Panc1 (cell line): ENCODE measurements around the gene MACROD2.

Experiments used
- POLR2AphosphoS5 ChIP-seq: IDR thresholded peaks from 2 replicates; pipeline ENCODE4 v1.6.1; 2012; ENCODE audit warnings: mild to moderate bottlenecking, low read depth, low read length, moderate library complexity
- SIN3A ChIP-seq: IDR thresholded peaks from 2 replicates; pipeline ENCODE4 v1.6.1; 2012; ENCODE audit warnings: low read depth, mild to moderate bottlenecking, low read length, moderate library complexity, borderline replicate concordance; ENCODE audit not compliant: insufficient read depth
- TCF7L2 ChIP-seq: IDR thresholded peaks from 2 replicates; pipeline ENCODE4 v1.6.1; 2011; ENCODE audit warnings: mild to moderate bottlenecking, low read depth, low read length, inconsistent platforms
- TF ChIP-seq, protein P1 (sequence below): fragments of 450-650 bp; IDR thresholded peaks from 2 replicates; pipeline ENCODE4 v1.5.1; 2017; ENCODE audit warnings: mild to moderate bottlenecking
- TF ChIP-seq, protein P2 (sequence below), 2 experiments: IDR thresholded peaks; 2 replicates each; pipeline ENCODE4 v1.6.1; 2011 to 2012; ENCODE audit warnings: low read depth in 2 of 2, control low read depth in 1 of 2, low read length in 1 of 2, mild to moderate bottlenecking in 1 of 2, moderate library complexity in 1 of 2; ENCODE audit not compliant: insufficient read depth in 1 of 2

DNA sequence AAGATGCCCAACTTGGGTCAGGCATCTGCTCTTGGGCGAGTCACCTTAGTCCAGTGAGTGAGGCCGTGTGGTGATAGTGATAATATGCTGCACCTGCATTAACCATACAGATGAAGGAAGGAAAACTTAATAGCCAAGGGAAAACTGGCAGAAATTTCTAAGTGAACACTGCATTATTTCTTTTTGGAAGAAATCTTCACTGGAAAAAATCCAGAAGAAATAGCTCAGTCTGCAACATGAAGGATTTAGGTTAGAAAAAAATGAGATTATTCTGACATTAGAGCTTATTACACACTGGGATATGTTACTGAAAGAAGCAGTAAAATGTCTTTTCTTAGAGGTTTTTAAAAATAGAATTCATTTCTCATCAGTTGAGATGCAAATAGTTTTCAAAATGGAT, 1630.7 kb downstream of the MACROD2 start:
- TF ChIP-seq, protein P1, sequence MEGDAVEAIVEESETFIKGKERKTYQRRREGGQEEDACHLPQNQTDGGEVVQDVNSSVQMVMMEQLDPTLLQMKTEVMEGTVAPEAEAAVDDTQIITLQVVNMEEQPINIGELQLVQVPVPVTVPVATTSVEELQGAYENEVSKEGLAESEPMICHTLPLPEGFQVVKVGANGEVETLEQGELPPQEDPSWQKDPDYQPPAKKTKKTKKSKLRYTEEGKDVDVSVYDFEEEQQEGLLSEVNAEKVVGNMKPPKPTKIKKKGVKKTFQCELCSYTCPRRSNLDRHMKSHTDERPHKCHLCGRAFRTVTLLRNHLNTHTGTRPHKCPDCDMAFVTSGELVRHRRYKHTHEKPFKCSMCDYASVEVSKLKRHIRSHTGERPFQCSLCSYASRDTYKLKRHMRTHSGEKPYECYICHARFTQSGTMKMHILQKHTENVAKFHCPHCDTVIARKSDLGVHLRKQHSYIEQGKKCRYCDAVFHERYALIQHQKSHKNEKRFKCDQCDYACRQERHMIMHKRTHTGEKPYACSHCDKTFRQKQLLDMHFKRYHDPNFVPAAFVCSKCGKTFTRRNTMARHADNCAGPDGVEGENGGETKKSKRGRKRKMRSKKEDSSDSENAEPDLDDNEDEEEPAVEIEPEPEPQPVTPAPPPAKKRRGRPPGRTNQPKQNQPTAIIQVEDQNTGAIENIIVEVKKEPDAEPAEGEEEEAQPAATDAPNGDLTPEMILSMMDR = no peak
- TF ChIP-seq, protein P2, sequence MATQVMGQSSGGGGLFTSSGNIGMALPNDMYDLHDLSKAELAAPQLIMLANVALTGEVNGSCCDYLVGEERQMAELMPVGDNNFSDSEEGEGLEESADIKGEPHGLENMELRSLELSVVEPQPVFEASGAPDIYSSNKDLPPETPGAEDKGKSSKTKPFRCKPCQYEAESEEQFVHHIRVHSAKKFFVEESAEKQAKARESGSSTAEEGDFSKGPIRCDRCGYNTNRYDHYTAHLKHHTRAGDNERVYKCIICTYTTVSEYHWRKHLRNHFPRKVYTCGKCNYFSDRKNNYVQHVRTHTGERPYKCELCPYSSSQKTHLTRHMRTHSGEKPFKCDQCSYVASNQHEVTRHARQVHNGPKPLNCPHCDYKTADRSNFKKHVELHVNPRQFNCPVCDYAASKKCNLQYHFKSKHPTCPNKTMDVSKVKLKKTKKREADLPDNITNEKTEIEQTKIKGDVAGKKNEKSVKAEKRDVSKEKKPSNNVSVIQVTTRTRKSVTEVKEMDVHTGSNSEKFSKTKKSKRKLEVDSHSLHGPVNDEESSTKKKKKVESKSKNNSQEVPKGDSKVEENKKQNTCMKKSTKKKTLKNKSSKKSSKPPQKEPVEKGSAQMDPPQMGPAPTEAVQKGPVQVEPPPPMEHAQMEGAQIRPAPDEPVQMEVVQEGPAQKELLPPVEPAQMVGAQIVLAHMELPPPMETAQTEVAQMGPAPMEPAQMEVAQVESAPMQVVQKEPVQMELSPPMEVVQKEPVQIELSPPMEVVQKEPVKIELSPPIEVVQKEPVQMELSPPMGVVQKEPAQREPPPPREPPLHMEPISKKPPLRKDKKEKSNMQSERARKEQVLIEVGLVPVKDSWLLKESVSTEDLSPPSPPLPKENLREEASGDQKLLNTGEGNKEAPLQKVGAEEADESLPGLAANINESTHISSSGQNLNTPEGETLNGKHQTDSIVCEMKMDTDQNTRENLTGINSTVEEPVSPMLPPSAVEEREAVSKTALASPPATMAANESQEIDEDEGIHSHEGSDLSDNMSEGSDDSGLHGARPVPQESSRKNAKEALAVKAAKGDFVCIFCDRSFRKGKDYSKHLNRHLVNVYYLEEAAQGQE (IDR thresholded peaks at IDR 0.05; ENCODE audit: insufficient read depth in 1 of 2, low read depth in 2 of 2, low read length in 1 of 2) = no peak
- no peak for TF ChIP-seq POLR2AphosphoS5
- TF ChIP-seq TCF7L2 = no peak
- TF ChIP-seq SIN3A = no peak
